Measurements from ENCODE around the gene NPLOC4. TPM values are rescaled to one million over a fixed set of nuclear protein-coding genes. Genes with fewer than 3 reads are reported as not detected.

The NPLOC4 gene
- total RNA-seq, 1 experiment from 2014 or later = 32.4 TPM

DNA sequence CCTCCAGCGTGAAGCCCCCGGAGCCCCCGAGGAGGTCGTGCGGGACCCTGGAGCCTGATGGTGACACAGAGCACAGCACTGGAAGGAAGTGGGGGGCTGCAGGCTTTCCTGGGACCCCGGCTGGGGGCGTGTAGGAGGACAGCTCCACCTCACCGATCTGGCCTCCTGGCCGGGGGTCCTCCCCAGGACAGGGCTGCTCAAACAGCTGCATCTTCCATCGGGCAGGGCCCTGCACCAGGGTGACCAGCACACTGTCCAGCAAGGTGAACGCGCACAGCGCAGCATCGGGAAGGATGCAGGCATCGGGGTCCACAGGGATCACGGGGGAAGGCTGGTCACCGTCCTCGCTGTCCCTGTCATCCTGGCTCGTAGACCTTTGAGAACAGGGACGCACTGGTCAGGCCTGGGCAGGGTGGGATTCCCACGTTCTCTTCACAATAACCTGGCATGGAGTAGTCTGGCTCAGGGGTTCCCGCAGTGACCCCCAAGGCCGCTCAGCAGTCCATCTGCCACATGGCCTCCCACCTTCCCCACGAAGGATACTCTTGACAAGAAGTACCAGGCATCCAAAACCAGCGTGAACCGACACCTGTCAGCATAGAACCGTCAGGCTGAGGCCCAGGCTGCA lies 86.0 kb downstream of the NPLOC4 start:
- Histone ChIP-seq H3K36me3 (ENCODE audit: insufficient read depth, low read length) (no peaks in the 10 kb centered on the region; the same call in 1 of the 2 replicates), H3K9me2 (replicated peaks; ENCODE audit: insufficient read depth, low read length) (no peaks in the 10 kb centered on the region), H3K27me3 (ENCODE audit: low read length) (no peaks in the 10 kb centered on the region), H2AFZ (ENCODE audit: low read length) (no peak overlapping the region), H3K4me2 (ENCODE audit: low read depth, low read length, poor library complexity, severe bottlenecking) (peak overlapping the region; percentile 75), H3K9me3 (ENCODE audit: low read length) (no peaks in the 10 kb centered on the region), H3K27ac (ENCODE audit: low read length) (no peak overlapping the region), H3K4me1 (ENCODE audit: low read length) (peaks cover 21% of the 10 kb centered on the region), H3K9ac (ENCODE audit: low read length) (peak overlapping the region; percentile 93), H3K4me3 (ENCODE audit: low read length) (peak overlapping the region; percentile 99), H4K20me1 (ENCODE audit: insufficient read depth, low read depth, low read length) (peaks cover 4% of the 10 kb centered on the region), H3K79me2 (ENCODE audit: low read length) (peaks cover 28% of the 10 kb centered on the region)
- no peak for DNase-seq

DNA sequence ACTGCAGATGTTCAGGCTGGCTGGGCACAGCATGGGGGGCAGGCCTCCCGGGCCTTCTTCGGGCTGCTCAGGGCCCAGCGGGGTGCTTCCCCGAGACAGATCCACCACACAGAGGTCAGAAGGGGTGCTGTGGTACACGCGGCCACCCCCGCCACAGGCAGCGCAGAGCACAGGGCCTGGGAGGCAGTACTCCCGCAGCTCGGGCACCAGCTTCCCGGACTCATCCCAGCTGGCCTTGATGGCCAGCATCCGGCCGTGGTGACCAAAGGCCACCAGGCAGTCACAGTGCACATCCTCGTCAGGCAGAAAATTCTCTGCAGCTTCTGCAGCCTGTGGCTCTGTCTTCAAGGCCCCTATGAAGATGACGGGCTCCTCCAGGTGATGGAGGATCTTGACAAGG lies 86.6 kb downstream of the NPLOC4 start:
- H3K4me3 ChIP-seq (ENCODE audit: low read length) = no peak overlapping the region
- H3K4me2 ChIP-seq (ENCODE audit: low read depth, low read length, poor library complexity, severe bottlenecking) = no peak overlapping the region
- peaks cover 28% of the 10 kb centered on the region for H3K79me2 ChIP-seq (ENCODE audit: low read length)
- H4K20me1 ChIP-seq (ENCODE audit: insufficient read depth, low read depth, low read length) = peaks cover 4% of the 10 kb centered on the region
- no peak for DNase-seq
- no peak overlapping the region for H3K27ac ChIP-seq (ENCODE audit: low read length)
- peaks cover 21% of the 10 kb centered on the region for H3K4me1 ChIP-seq (ENCODE audit: low read length)
- H2AFZ ChIP-seq (ENCODE audit: low read length) = no peak overlapping the region
- H3K9me3 ChIP-seq (ENCODE audit: low read length) = no peaks in the 10 kb centered on the region
- no peak overlapping the region for H3K9ac ChIP-seq (ENCODE audit: low read length)
- no peaks in the 10 kb centered on the region for H3K9me2 ChIP-seq (replicated peaks; ENCODE audit: insufficient read depth, low read length)
- no peaks in the 10 kb centered on the region; the same call in 1 of the 2 replicates for H3K36me3 ChIP-seq (ENCODE audit: insufficient read depth, low read length)
- no peaks in the 10 kb centered on the region for H3K27me3 ChIP-seq (ENCODE audit: low read length)

DNA sequence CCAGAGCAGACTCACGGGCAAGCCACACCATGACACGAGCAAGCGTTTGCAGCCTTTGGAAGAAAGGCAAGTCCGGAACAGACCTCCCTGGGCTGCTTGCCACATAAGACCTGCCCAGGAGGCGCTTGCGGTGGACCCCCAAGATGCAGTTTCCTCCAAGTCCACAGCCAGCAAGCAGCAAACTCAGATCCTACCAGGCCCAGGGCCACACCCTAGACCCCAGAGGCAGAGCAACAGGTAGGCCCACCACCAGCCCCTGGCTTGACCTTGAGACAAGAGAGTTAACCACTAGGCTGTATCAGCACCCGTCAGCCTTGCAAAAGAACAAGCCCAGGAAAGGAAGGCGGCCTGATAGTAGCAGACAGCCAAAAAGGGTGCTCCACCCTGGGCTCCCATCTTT lies 87.1 kb downstream of the NPLOC4 start:
- no peak for DNase-seq
- Histone ChIP-seq H3K9ac (ENCODE audit: low read length) (no peak overlapping the region), H3K9me3 (ENCODE audit: low read length) (no peaks in the 10 kb centered on the region), H3K27ac (ENCODE audit: low read length) (no peak overlapping the region), H3K27me3 (ENCODE audit: low read length) (no peaks in the 10 kb centered on the region), H3K4me3 (ENCODE audit: low read length) (no peak overlapping the region), H3K4me1 (ENCODE audit: low read length) (peaks cover 21% of the 10 kb centered on the region), H2AFZ (ENCODE audit: low read length) (no peak overlapping the region), H3K36me3 (ENCODE audit: insufficient read depth, low read length) (no peaks in the 10 kb centered on the region; the same call in 1 of the 2 replicates), H3K4me2 (ENCODE audit: low read depth, low read length, poor library complexity, severe bottlenecking) (no peak overlapping the region), H3K79me2 (ENCODE audit: low read length) (peaks cover 28% of the 10 kb centered on the region), H4K20me1 (ENCODE audit: insufficient read depth, low read depth, low read length) (peaks cover 4% of the 10 kb centered on the region), H3K9me2 (replicated peaks; ENCODE audit: insufficient read depth, low read length) (no peaks in the 10 kb centered on the region)

DNA sequence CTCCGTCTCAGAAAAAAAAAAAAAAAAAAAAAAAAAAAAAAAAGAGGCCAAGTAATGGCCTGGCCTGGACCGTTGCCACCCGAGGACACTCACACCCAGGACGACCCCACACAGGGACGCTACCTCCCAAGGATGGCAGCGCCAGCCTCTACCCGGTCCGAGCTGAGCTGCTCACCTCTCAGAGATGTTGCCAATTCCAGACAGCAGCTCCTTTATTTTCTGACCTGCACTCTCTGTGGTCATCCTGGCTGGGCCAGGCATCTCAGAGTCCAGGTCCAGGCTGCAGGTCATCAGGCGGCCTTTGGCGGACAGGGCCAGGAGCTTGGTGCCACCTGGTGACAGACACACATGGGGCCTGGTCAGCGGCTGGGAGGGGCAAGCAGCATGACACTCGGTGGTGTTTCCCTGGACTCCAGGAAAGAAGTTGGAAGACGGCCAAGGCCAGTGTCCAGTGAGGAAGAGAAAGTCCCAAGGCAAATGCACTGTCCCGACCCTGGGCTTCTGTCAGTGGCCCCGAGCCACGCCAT lies 87.8 kb downstream of the NPLOC4 start:
- Histone ChIP-seq H2AFZ (ENCODE audit: low read length) (no peak overlapping the region), H3K79me2 (ENCODE audit: low read length) (peaks cover 28% of the 10 kb centered on the region), H4K20me1 (ENCODE audit: insufficient read depth, low read depth, low read length) (peaks cover 4% of the 10 kb centered on the region), H3K27ac (ENCODE audit: low read length) (no peak overlapping the region), H3K9ac (ENCODE audit: low read length) (no peak overlapping the region), H3K4me1 (ENCODE audit: low read length) (peaks cover 18% of the 10 kb centered on the region), H3K4me2 (ENCODE audit: low read depth, low read length, poor library complexity, severe bottlenecking) (no peak overlapping the region), H3K9me2 (replicated peaks; ENCODE audit: insufficient read depth, low read length) (no peaks in the 10 kb centered on the region), H3K36me3 (ENCODE audit: insufficient read depth, low read length) (no peaks in the 10 kb centered on the region; the same call in 1 of the 2 replicates), H3K27me3 (ENCODE audit: low read length) (no peaks in the 10 kb centered on the region), H3K4me3 (ENCODE audit: low read length) (no peak overlapping the region), H3K9me3 (ENCODE audit: low read length) (no peaks in the 10 kb centered on the region)
- DNase-seq = no peak

DNA sequence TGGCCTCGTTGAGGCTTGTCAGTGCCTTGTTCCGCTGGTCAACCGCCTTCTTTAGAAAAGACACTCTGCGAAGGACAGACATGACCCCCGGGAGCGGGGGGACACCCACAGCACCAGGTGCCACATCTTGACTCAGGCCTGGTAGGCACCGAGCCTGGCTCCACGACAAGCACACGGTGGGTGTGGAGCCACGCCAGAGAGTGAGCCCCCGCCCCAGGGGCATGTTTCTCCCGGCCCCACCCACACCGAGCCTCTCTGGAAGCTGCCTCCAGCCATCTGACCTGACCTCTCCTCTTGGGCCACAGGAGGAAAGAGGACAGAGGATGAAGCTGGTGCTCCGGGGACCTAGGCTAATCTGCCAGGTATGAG lies 89.3 kb downstream of the NPLOC4 start:
- Histone ChIP-seq H3K36me3 (ENCODE audit: insufficient read depth, low read length) (no peaks in the 10 kb centered on the region; the same call in 1 of the 2 replicates), H3K4me2 (ENCODE audit: low read depth, low read length, poor library complexity, severe bottlenecking) (no peak overlapping the region), H3K9me2 (replicated peaks; ENCODE audit: insufficient read depth, low read length) (no peaks in the 10 kb centered on the region), H4K20me1 (ENCODE audit: insufficient read depth, low read depth, low read length) (peaks cover 4% of the 10 kb centered on the region), H3K4me3 (ENCODE audit: low read length) (no peak overlapping the region), H3K79me2 (ENCODE audit: low read length) (peaks cover 28% of the 10 kb centered on the region), H3K27ac (ENCODE audit: low read length) (no peak overlapping the region), H3K9me3 (ENCODE audit: low read length) (no peaks in the 10 kb centered on the region), H3K27me3 (ENCODE audit: low read length) (no peaks in the 10 kb centered on the region), H3K4me1 (ENCODE audit: low read length) (peaks cover 8% of the 10 kb centered on the region), H3K9ac (ENCODE audit: low read length) (no peak overlapping the region), H2AFZ (ENCODE audit: low read length) (no peak overlapping the region)
- DNase-seq = no peak

DNA sequence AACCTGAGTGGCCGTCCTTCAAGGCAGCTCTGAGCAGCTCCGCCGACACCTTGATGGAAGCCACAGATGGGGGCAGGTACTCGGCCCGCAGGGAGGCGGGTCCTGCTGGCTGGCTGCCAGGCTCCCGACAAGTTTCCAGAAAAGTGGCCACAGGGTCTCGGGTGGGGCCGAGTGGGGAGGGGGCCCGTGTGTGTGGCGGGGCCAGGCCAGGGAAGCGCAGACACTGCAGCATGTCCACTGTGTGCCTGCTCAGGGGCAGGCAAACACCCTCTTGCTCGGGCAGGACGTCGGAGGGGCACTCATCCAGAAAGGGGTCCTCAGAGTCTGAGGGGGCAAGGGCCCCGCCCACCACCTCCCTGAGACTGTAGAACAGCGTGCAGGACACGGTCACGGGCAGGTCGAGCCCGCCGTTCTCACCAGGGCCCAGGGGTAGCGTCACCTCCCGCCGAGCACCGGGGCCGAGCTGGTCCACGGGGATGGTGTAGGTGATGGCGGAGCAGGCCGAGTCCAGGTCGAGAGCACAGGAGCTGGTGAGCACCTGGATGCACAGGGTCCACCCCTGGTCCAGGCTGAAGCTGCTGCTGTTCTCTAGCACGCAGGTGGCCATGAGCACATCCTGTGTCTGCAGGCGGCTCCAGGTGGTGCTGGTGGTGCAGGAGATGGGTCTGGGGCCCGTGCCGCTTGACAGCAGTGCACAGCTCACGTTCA lies 89.9 kb downstream of the NPLOC4 start:
- Histone ChIP-seq H3K79me2 (ENCODE audit: low read length) (peaks cover 27% of the 10 kb centered on the region), H3K9me3 (ENCODE audit: low read length) (no peaks in the 10 kb centered on the region), H3K36me3 (ENCODE audit: insufficient read depth, low read length) (no peaks in the 10 kb centered on the region; the same call in 1 of the 2 replicates), H3K4me2 (ENCODE audit: low read depth, low read length, poor library complexity, severe bottlenecking) (no peak overlapping the region), H4K20me1 (ENCODE audit: insufficient read depth, low read depth, low read length) (peaks cover 4% of the 10 kb centered on the region), H3K9me2 (replicated peaks; ENCODE audit: insufficient read depth, low read length) (no peaks in the 10 kb centered on the region), H3K27me3 (ENCODE audit: low read length) (no peaks in the 10 kb centered on the region), H2AFZ (ENCODE audit: low read length) (no peak overlapping the region), H3K4me1 (ENCODE audit: low read length) (peaks cover 8% of the 10 kb centered on the region), H3K9ac (ENCODE audit: low read length) (no peak overlapping the region), H3K4me3 (ENCODE audit: low read length) (no peak overlapping the region), H3K27ac (ENCODE audit: low read length) (no peak overlapping the region)
- DNase-seq = no peak

DNA sequence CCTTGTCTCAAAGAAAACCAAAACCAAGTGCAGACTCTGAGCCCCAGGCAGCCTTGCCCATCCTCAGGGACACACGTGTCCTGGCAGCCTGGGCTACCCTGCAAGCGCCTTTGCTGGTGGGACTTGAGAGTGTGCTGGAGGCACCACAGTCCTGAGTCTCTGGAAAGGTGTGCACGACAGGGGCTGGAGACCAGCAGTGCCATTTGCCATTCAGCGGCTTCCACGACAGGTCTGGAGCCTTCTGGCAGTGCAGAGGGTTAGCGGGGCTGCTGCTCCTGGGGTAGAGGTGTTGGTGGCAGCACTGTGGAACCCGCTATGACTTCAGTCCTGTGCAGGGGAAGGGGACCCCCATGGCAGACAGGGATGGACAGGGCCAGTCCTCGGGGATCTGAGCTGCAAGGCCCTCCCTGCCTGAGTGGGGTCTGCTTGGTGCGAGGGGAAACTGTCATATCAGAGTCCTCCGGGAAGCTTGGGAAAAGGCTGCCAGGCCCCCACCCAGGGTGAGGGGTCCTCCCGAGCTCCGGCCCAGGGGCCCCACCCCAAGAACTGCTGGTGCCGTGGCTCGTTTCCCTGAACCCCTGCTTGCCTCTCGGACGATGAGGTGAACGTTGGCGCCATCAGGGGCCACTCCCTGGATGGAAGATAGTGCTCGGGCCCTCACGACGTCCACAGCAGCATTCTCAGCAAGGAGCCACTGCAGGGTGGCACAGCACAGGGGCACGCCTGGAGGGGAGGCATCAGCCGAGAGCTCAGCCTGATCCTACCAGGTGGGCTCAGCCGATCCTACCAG lies 91.6 kb downstream of the NPLOC4 start:
- Histone ChIP-seq H3K9me2 (replicated peaks; ENCODE audit: insufficient read depth, low read length) (no peaks in the 10 kb centered on the region), H3K36me3 (ENCODE audit: insufficient read depth, low read length) (no peaks in the 10 kb centered on the region; the same call in 1 of the 2 replicates), H3K27me3 (ENCODE audit: low read length) (no peaks in the 10 kb centered on the region), H3K79me2 (ENCODE audit: low read length) (peaks cover 10% of the 10 kb centered on the region), H3K4me3 (ENCODE audit: low read length) (no peak overlapping the region), H2AFZ (ENCODE audit: low read length) (no peak overlapping the region), H4K20me1 (ENCODE audit: insufficient read depth, low read depth, low read length) (no peaks in the 10 kb centered on the region), H3K9me3 (ENCODE audit: low read length) (no peaks in the 10 kb centered on the region), H3K27ac (ENCODE audit: low read length) (no peak overlapping the region), H3K4me1 (ENCODE audit: low read length) (no peaks in the 10 kb centered on the region), H3K9ac (ENCODE audit: low read length) (no peak overlapping the region), H3K4me2 (ENCODE audit: low read depth, low read length, poor library complexity, severe bottlenecking) (no peak overlapping the region)
- no peak for DNase-seq
